HEK293 (cell line): ENCODE data around the gene AOC2.

Experiments used
- CTCF ChIA-PET: fragments of 350-600 bp; formaldehyde crosslinking; extraction: SDS; loops from one replicate; lab custom pipeline; 2021; ENCODE audit warnings: antibody characterized with exemption; lab: Yijun Ruan, JAX
- POLR2A ChIA-PET: fragments of 300-600 bp; formaldehyde crosslinking; extraction: SDS; loops from one replicate; lab custom pipeline; 2020; ENCODE audit warnings: antibody characterized with exemption, inconsistent platforms; lab: Yijun Ruan, JAX
- H3K27ac ChIP-seq: fragments of 200-500 bp; sonication (Bioruptor generic); 2 replicates; pipeline ENCODE4 v1.5.1; 2014; ENCODE audit warnings: low read depth, low read length, control low read depth, inconsistent platforms; ENCODE audit errors: extremely low read depth
- H3K36me3 ChIP-seq, 2 experiments: fragments of 200-500 bp in 1 of 2; sonication (Bioruptor generic) in 1 of 2; 1 replicate in 1 of 2; 2 replicates in 1 of 2; pipeline ENCODE4 v1.5.1; 2014 to 2017; ENCODE audit warnings: inconsistent platforms in 2 of 2, low read length in 2 of 2; ENCODE audit not compliant: control insufficient read depth in 2 of 2, insufficient read depth in 1 of 2
- H3K4me1 ChIP-seq: fragments of 200-500 bp; sonication (Bioruptor generic); 2 replicates; pipeline ENCODE4 v1.5.1; 2014; ENCODE audit warnings: mild to moderate bottlenecking, low read length, inconsistent platforms; ENCODE audit not compliant: control insufficient read depth, insufficient read depth
- H3K4me3 ChIP-seq: 2 replicates; pipeline ENCODE4 v1.5.1; 2011; ENCODE audit warnings: low read depth, mild to moderate bottlenecking, control low read depth, low read length, moderate library complexity
- H3K9me3 ChIP-seq: fragments of 200-500 bp; sonication (Bioruptor generic); 2 replicates; pipeline ENCODE4 v1.5.1; 2014; ENCODE audit warnings: low read depth, low read length, inconsistent platforms; ENCODE audit not compliant: control insufficient read depth, insufficient read depth
- GLI4 ChIP-seq: fragments of 450-650 bp; formaldehyde crosslinking; IDR thresholded peaks from 2 replicates; pipeline ENCODE4 v1.5.1; 2016; ENCODE audit warnings: missing biosample characterization, missing genetic modification characterization
- HOXD13 ChIP-seq: sonication (generic); formaldehyde crosslinking; IDR thresholded peaks from 2 replicates; pipeline ENCODE4 v1.8.0; 2022; ENCODE audit warnings: missing genetic modification reagents, borderline replicate concordance
- MEIS1 ChIP-seq: sonication (generic); formaldehyde crosslinking; IDR thresholded peaks from 2 replicates; pipeline ENCODE4 v1.8.1; 2022; ENCODE audit warnings: missing genetic modification reagents, mild to moderate bottlenecking, borderline replicate concordance
- PRDM1 ChIP-seq: fragments of 450-650 bp; formaldehyde crosslinking; IDR thresholded peaks from 2 replicates; pipeline ENCODE4; 2016; ENCODE audit warnings: missing biosample characterization, missing genetic modification characterization
- YY2 ChIP-seq: fragments of 450-650 bp; formaldehyde crosslinking; IDR thresholded peaks from 2 replicates; pipeline ENCODE4 v1.5.1; 2016; ENCODE audit warnings: missing biosample characterization, missing genetic modification characterization
- ZNF16 ChIP-seq: fragments of 450-650 bp; formaldehyde crosslinking; IDR thresholded peaks from 2 replicates; pipeline ENCODE4 v1.5.1; 2016; ENCODE audit warnings: low read depth, missing biosample characterization, missing genetic modification characterization
- ZNF510 ChIP-seq: fragments of 450-650 bp; formaldehyde crosslinking; IDR thresholded peaks from 2 replicates; pipeline ENCODE4 v1.5.1; 2018; ENCODE audit warnings: mild to moderate bottlenecking, missing genetic modification characterization, missing biosample characterization; ENCODE audit not compliant: insufficient replicate concordance
- ZNF660 ChIP-seq: fragments of 450-650 bp; IDR thresholded peaks from 2 replicates; pipeline ENCODE4 v1.5.1; 2018; ENCODE audit warnings: missing biosample characterization, mild to moderate bottlenecking, missing genetic modification characterization
- ZNF791 ChIP-seq: fragments of 450-650 bp; formaldehyde crosslinking; IDR thresholded peaks from 2 replicates; pipeline ENCODE4 v1.5.1; 2016; ENCODE audit warnings: missing biosample characterization, missing genetic modification characterization
- TF ChIP-seq, protein P1 (sequence below): fragments of 450-650 bp; formaldehyde crosslinking; IDR thresholded peaks from 2 replicates; pipeline ENCODE4 v1.5.1; 2017; ENCODE audit warnings: missing biosample characterization, mild to moderate bottlenecking, missing genetic modification characterization, moderate library complexity
- TF ChIP-seq, protein P2 (sequence below): IDR thresholded peaks from 2 replicates; pipeline ENCODE4 v1.6.1; 2011; ENCODE audit warnings: mild to moderate bottlenecking, low read depth, low read length, borderline replicate concordance
- TF ChIP-seq, protein P3 (sequence below): fragments of 450-650 bp; formaldehyde crosslinking; IDR thresholded peaks from 2 replicates; pipeline ENCODE4; 2016; ENCODE audit warnings: missing biosample characterization, missing genetic modification characterization
- TF ChIP-seq, protein P4 (sequence below): fragments of 450-650 bp; formaldehyde crosslinking; IDR thresholded peaks from 2 replicates; pipeline ENCODE4 v1.5.1; 2016; ENCODE audit warnings: missing biosample characterization, missing genetic modification characterization
- TF ChIP-seq, protein P5 (sequence below): fragments of 450-650 bp; formaldehyde crosslinking; IDR thresholded peaks from 2 replicates; pipeline ENCODE4 v1.5.1; 2017; ENCODE audit warnings: missing biosample characterization, missing genetic modification characterization
- TF ChIP-seq, protein P6 (sequence below): fragments of 450-650 bp; formaldehyde crosslinking; IDR thresholded peaks from 2 replicates; pipeline ENCODE4 v1.5.1; 2016; ENCODE audit warnings: missing biosample characterization, missing genetic modification characterization
- TF ChIP-seq, protein P7 (sequence below): fragments of 450-650 bp; formaldehyde crosslinking; IDR thresholded peaks from 2 replicates; pipeline ENCODE4 v1.5.1; 2016; ENCODE audit warnings: missing biosample characterization, missing genetic modification characterization

The AOC2 gene

DNA sequence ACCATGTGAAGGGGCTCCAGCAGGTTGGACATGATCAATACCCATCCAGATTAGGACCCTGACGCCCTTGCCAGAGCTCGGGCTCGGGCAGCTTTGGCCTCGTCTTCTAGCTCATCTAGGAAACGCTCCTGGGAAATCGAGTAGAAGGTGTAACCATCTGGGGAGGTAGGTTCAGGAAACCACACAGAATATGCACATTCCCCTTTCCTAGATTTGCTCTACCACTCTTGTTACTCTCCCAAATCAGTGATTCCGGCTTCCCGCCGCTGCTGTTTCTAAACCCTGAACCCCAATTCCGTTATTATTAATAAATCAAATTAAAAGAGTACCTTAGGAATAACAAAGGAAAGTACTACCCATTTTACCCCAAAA lies 46.4 kb upstream of the AOC2 start:
- peak overlapping the region; percentile 77 for H3K4me3 ChIP-seq
- POLR2A ChIA-PET = interaction anchor here (1.0 to 2.4 kb wide), 7 partner anchors 11 to 47 kb away, joined by 3 to 13 read pairs (median 5); partner anchors contain the start of genes BECN1, VPS25 and WNK4

DNA sequence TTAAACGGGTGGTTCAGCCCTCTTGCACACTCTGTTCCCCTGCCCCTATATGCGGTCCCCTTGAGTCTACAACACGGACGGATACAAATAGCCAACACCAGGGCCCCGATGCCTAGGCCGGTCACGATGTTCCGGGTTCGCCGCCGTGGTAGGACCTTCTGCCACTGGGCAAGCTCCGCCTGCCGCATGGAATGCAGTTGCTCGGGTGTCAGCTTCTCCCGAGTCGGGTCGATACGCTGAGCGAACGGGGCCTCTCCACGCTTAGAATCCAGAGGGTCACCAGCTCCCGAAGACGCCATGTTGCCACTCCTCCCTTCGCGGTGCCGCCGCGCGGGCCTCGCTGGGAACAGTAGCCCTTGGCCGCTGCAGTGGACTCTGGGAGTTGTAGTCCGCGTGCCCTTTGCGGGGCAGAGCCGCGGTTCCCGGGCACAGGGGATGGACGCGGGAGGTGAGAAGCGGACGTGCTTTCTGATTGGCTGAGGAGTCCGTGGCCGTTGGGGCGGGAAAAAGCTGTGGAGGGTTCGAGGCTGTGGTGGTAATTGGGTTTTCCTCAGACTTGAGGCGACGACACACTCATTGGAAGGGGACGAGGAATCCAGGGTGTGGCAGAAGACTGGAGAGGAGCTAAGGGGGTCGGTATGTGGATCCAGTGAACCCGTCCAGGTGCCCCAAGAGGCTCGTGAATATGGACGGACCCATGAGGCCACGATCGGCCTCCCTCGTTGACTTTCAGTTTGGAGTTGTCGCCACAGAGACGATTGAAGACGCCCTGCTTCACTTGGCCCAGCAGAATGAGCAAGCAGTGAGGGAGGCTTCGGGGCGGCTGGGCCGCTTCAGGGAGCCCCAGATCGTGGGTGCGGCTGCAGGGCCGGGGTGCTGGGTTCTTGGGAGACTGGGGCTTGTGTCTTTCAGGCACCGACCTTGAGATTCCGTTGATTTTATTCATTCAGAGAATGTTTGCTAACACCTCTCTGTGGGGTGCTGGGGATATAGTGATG lies 45.7 kb upstream of the AOC2 start, which contains the start of the genes CNTD1 and COA3:
Gene CNTD1, plus strand, starts transcription at position 479 of the 998 bp plus-strand sequence. Its CDS starts 207 bp downstream, at position 686.
Gene COA3, minus strand, starts transcription at position 322 of the 998 bp plus-strand sequence. Its CDS starts 23 bp downstream, at position 299.
- POLR2A ChIA-PET = interaction anchor here (0.7 to 2.4 kb wide), 9 partner anchors 11 to 382 kb away, joined by 3 to 13 read pairs (median 5); partner anchors contain the start of genes BECN1, VPS25 and WNK4
- H3K4me1 ChIP-seq = peaks cover 15% of the 10 kb centered on the region
- no peaks in the 10 kb centered on the region for H3K9me3 ChIP-seq
- peak within 1 kb of the TSS; percentile 68; the same call in 1 of the 2 replicates for H3K27ac ChIP-seq
- CTCF ChIA-PET = interaction anchor here (0.6 to 3.2 kb wide), 8 partner anchors 21 to 589 kb away, joined by 3 to 23 read pairs (median 4); partner anchors contain the start of gene BECN1
- H3K4me3 ChIP-seq = peak within 1 kb of the TSS; percentile 77
- peaks cover 0 to 33% of the 10 kb centered on the region in 2 experiments; a peak in 1 of 3 replicates for H3K36me3 ChIP-seq
- TF ChIP-seq, protein P1, sequence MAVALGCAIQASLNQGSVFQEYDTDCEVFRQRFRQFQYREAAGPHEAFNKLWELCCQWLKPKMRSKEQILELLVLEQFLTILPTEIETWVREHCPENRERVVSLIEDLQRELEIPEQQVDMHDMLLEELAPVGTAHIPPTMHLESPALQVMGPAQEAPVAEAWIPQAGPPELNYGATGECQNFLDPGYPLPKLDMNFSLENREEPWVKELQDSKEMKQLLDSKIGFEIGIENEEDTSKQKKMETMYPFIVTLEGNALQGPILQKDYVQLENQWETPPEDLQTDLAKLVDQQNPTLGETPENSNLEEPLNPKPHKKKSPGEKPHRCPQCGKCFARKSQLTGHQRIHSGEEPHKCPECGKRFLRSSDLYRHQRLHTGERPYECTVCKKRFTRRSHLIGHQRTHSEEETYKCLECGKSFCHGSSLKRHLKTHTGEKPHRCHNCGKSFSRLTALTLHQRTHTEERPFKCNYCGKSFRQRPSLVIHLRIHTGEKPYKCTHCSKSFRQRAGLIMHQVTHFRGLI (tag by site-specific recombination) = no peak
- TF ChIP-seq, protein P2, sequence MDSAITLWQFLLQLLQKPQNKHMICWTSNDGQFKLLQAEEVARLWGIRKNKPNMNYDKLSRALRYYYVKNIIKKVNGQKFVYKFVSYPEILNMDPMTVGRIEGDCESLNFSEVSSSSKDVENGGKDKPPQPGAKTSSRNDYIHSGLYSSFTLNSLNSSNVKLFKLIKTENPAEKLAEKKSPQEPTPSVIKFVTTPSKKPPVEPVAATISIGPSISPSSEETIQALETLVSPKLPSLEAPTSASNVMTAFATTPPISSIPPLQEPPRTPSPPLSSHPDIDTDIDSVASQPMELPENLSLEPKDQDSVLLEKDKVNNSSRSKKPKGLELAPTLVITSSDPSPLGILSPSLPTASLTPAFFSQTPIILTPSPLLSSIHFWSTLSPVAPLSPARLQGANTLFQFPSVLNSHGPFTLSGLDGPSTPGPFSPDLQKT = no peak
- TF ChIP-seq YY2 (tag by site-specific recombination) = peak; percentile 85; the same call in 1 of the 2 replicates
- TF ChIP-seq ZNF16 (tag by site-specific recombination) = no peak
- TF ChIP-seq, protein P3, sequence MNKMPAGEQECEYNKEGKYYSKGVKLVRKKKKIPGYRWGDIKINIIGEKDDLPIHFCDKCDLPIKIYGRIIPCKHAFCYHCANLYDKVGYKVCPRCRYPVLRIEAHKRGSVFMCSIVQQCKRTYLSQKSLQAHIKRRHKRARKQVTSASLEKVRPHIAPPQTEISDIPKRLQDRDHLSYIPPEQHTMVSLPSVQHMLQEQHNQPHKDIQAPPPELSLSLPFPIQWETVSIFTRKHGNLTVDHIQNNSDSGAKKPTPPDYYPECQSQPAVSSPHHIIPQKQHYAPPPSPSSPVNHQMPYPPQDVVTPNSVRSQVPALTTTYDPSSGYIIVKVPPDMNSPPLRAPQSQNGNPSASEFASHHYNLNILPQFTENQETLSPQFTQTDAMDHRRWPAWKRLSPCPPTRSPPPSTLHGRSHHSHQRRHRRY (tag by site-specific recombination) = no peak
- peak; percentile 73; the same call in 1 of the 2 replicates for TF ChIP-seq ZNF660 (tag by site-specific recombination)
- TF ChIP-seq PRDM1 (tag by site-specific recombination) = no peak
- TF ChIP-seq ZNF510 (tag by site-specific recombination) = no peak
- no peak; the same call in 1 of the 2 replicates for TF ChIP-seq GLI4
- TF ChIP-seq ZNF791 (tag by site-specific recombination) = no peak
- no peak for TF ChIP-seq HOXD13 (CRISPR knock-in tag)

More for the DNA sequence above, 46.4 kb upstream of the AOC2 start:
- TF ChIP-seq, protein P4, sequence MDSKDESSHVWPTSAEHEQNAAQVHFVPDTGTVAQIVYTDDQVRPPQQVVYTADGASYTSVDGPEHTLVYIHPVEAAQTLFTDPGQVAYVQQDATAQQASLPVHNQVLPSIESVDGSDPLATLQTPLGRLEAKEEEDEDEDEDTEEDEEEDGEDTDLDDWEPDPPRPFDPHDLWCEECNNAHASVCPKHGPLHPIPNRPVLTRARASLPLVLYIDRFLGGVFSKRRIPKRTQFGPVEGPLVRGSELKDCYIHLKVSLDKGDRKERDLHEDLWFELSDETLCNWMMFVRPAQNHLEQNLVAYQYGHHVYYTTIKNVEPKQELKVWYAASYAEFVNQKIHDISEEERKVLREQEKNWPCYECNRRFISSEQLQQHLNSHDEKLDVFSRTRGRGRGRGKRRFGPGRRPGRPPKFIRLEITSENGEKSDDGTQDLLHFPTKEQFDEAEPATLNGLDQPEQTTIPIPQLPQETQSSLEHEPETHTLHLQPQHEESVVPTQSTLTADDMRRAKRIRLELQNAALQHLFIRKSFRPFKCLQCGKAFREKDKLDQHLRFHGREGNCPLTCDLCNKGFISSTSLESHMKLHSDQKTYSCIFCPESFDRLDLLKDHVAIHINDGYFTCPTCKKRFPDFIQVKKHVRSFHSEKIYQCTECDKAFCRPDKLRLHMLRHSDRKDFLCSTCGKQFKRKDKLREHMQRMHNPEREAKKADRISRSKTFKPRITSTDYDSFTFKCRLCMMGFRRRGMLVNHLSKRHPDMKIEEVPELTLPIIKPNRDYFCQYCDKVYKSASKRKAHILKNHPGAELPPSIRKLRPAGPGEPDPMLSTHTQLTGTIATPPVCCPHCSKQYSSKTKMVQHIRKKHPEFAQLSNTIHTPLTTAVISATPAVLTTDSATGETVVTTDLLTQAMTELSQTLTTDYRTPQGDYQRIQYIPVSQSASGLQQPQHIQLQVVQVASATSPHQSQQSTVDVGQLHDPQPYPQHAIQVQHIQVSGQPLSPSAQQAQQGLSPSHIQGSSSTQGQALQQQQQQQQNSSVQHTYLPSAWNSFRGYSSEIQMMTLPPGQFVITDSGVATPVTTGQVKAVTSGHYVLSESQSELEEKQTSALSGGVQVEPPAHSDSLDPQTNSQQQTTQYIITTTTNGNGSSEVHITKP = peak; percentile 84
- no peak for TF ChIP-seq MEIS1 (CRISPR knock-in tag)
- TF ChIP-seq, protein P5, sequence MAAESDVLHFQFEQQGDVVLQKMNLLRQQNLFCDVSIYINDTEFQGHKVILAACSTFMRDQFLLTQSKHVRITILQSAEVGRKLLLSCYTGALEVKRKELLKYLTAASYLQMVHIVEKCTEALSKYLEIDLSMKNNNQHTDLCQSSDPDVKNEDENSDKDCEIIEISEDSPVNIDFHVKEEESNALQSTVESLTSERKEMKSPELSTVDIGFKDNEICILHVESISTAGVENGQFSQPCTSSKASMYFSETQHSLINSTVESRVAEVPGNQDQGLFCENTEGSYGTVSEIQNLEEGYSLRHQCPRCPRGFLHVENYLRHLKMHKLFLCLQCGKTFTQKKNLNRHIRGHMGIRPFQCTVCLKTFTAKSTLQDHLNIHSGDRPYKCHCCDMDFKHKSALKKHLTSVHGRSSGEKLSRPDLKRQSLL = no peak
- TF ChIP-seq, protein P6, sequence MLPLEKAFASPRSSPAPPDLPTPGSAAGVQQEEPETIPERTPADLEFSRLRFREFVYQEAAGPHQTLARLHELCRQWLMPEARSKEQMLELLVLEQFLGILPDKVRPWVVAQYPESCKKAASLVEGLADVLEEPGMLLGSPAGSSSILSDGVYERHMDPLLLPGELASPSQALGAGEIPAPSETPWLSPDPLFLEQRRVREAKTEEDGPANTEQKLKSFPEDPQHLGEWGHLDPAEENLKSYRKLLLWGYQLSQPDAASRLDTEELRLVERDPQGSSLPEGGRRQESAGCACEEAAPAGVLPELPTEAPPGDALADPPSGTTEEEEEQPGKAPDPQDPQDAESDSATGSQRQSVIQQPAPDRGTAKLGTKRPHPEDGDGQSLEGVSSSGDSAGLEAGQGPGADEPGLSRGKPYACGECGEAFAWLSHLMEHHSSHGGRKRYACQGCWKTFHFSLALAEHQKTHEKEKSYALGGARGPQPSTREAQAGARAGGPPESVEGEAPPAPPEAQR = no peak
- TF ChIP-seq, protein P7, sequence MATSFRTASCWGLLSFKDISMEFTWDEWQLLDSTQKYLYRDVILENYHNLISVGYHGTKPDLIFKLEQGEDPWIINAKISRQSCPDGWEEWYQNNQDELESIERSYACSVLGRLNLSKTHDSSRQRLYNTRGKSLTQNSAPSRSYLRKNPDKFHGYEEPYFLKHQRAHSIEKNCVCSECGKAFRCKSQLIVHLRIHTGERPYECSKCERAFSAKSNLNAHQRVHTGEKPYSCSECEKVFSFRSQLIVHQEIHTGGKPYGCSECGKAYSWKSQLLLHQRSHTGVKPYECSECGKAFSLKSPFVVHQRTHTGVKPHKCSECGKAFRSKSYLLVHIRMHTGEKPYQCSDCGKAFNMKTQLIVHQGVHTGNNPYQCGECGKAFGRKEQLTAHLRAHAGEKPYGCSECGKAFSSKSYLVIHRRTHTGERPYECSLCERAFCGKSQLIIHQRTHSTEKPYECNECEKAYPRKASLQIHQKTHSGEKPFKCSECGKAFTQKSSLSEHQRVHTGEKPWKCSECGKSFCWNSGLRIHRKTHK (tag by site-specific recombination) = no peak
- Histone ChIP-seq H3K27ac (peak overlapping the region; percentile 68; the same call in 1 of the 2 replicates), H3K4me1 (peaks cover 8% of the 10 kb centered on the region), H3K36me3 (peaks cover 0 to 33% of the 10 kb centered on the region in 2 experiments; a peak in 1 of 3 replicates), H3K9me3 (no peaks in the 10 kb centered on the region)
- CTCF ChIA-PET = interaction anchor here (0.5 to 3.2 kb wide), 6 partner anchors 21 to 590 kb away, joined by 3 to 23 read pairs (median 4); no protein-coding TSS in a partner anchor
